Effector memory CD4-positive, alpha-beta T cell (primary cell): ENCODE measurements around the gene KDR.

ENCODE experiments used
- DNase-seq, 3 donors: peaks; one replicate each; pipeline ENCODE4 v3.0.0-alpha.2; 2020
- H3K27ac ChIP-seq: 2 replicates; pipeline ENCODE4 v1.7.0; 2013; ENCODE audit warnings: mild to moderate bottlenecking, low read length, moderate library complexity; ENCODE audit not compliant: insufficient read depth, poor library complexity, severe bottlenecking
- H3K27me3 ChIP-seq: replicated peaks from 2 replicates; pipeline ENCODE4 v1.7.0; 2013; ENCODE audit warnings: mild to moderate bottlenecking, low read length; ENCODE audit not compliant: insufficient read depth, control insufficient read depth, poor library complexity, severe bottlenecking
- H3K36me3 ChIP-seq: 2 replicates; pipeline ENCODE4 v1.7.0; 2013; ENCODE audit warnings: mild to moderate bottlenecking, low read length, moderate library complexity; ENCODE audit not compliant: control insufficient read depth, insufficient read depth
- H3K4me1 ChIP-seq: 2 replicates; pipeline ENCODE4 v1.7.0; 2013; ENCODE audit warnings: low read length, mild to moderate bottlenecking; ENCODE audit not compliant: control insufficient read depth, insufficient read depth, poor library complexity, severe bottlenecking
- H3K4me3 ChIP-seq: 2 replicates; pipeline ENCODE4 v1.7.0; 2013; ENCODE audit warnings: low read length, low read depth, mild to moderate bottlenecking; ENCODE audit not compliant: insufficient read depth, poor library complexity, severe bottlenecking
- H3K9me3 ChIP-seq: 2 replicates; pipeline ENCODE4 v1.7.0; 2013; ENCODE audit warnings: mild to moderate bottlenecking, low read length, moderate library complexity; ENCODE audit not compliant: control insufficient read depth

Gene KDR

GRCh38 chr4:55083735-55084134 lies 41.7 kb downstream of the KDR start:
- Histone ChIP-seq H3K4me3 (no peak overlapping the region), H3K27ac (no peak overlapping the region), H3K27me3 (no peaks in the 10 kb centered on the region), H3K36me3 (no peaks in the 10 kb centered on the region), H3K4me1 (no peaks in the 10 kb centered on the region), H3K9me3 (no peaks in the 10 kb centered on the region)
- no peak for DNase-seq

- no peaks in the 10 kb centered on the region for H3K4me1 ChIP-seq
- H3K36me3 ChIP-seq, result no peaks in the 10 kb centered on the region
These were observed 42.6 kb downstream of the KDR start for GRCh38 chr4:55082756-55083155.

GRCh38 chr4:55080174-55080865 lies 45.1 kb downstream of the KDR start:
- DNase-seq, result no peak
- Histone ChIP-seq H3K4me3 (no peak overlapping the region), H3K36me3 (no peaks in the 10 kb centered on the region), H3K9me3 (no peaks in the 10 kb centered on the region), H3K27me3 (no peaks in the 10 kb centered on the region), H3K4me1 (no peaks in the 10 kb centered on the region), H3K27ac (no peak overlapping the region)

More at GRCh38 chr4:55082756-55083155, 42.6 kb downstream of the KDR start:
- Histone ChIP-seq H3K9me3 (no peaks in the 10 kb centered on the region), H3K4me3 (no peak overlapping the region), H3K27ac (no peak overlapping the region), H3K27me3 (no peaks in the 10 kb centered on the region)
- DNase-seq, result no peak

- H3K9me3 ChIP-seq, result no peaks in the 10 kb centered on the region
- H3K4me1 ChIP-seq, result no peaks in the 10 kb centered on the region
- DNase-seq, result no peak
- no peak overlapping the region for H3K27ac ChIP-seq
- H3K36me3 ChIP-seq, result no peaks in the 10 kb centered on the region
- no peaks in the 10 kb centered on the region for H3K27me3 ChIP-seq
- no peak overlapping the region for H3K4me3 ChIP-seq
These were observed 45.8 kb downstream of the KDR start for GRCh38 chr4:55079451-55080173.

- Histone ChIP-seq H3K27me3 (no peaks in the 10 kb centered on the region), H3K36me3 (no peaks in the 10 kb centered on the region), H3K27ac (no peak overlapping the region), H3K4me3 (no peak overlapping the region), H3K9me3 (no peaks in the 10 kb centered on the region), H3K4me1 (no peaks in the 10 kb centered on the region)
- DNase-seq, result no peak
These were observed 46.4 kb downstream of the KDR start for GRCh38 chr4:55078987-55079386.

GRCh38 chr4:55077577-55077976 lies 47.8 kb downstream of the KDR start:
- no peaks in the 10 kb centered on the region for H3K4me1 ChIP-seq
- no peak overlapping the region for H3K4me3 ChIP-seq
- H3K9me3 ChIP-seq, result no peaks in the 10 kb centered on the region
- no peak overlapping the region for H3K27ac ChIP-seq
- no peak for DNase-seq
- no peaks in the 10 kb centered on the region for H3K27me3 ChIP-seq
- H3K36me3 ChIP-seq, result no peaks in the 10 kb centered on the region

GRCh38 chr4:55075823-55076716 lies 49.3 kb downstream of the KDR start:
- no peaks in the 10 kb centered on the region for H3K27me3 ChIP-seq
- no peaks in the 10 kb centered on the region for H3K9me3 ChIP-seq
- H3K36me3 ChIP-seq, result no peaks in the 10 kb centered on the region
- no peaks in the 10 kb centered on the region for H3K4me1 ChIP-seq
- no peak overlapping the region for H3K4me3 ChIP-seq
- no peak overlapping the region for H3K27ac ChIP-seq
- DNase-seq, result no peak

GRCh38 chr4:55075376-55075775 lies 50.0 kb downstream of the KDR start:
- DNase-seq, result no peak
- Histone ChIP-seq H3K36me3 (no peaks in the 10 kb centered on the region), H3K4me3 (no peak overlapping the region), H3K4me1 (no peaks in the 10 kb centered on the region), H3K9me3 (no peaks in the 10 kb centered on the region), H3K27me3 (no peaks in the 10 kb centered on the region), H3K27ac (no peak overlapping the region)

- Histone ChIP-seq H3K36me3 (no peaks in the 10 kb centered on the region), H3K9me3 (no peaks in the 10 kb centered on the region), H3K27me3 (no peaks in the 10 kb centered on the region), H3K4me1 (no peaks in the 10 kb centered on the region), H3K4me3 (no peak overlapping the region), H3K27ac (no peak overlapping the region)
- DNase-seq, result no peak
These were observed 51.0 kb downstream of the KDR start for GRCh38 chr4:55074386-55074785.

- H3K27ac ChIP-seq, result no peak overlapping the region
- no peaks in the 10 kb centered on the region for H3K9me3 ChIP-seq
- H3K27me3 ChIP-seq, result no peaks in the 10 kb centered on the region
- H3K4me1 ChIP-seq, result no peaks in the 10 kb centered on the region
- no peaks in the 10 kb centered on the region for H3K36me3 ChIP-seq
- no peak overlapping the region for H3K4me3 ChIP-seq
- DNase-seq, result no peak
These were observed 53.4 kb downstream of the KDR start for GRCh38 chr4:55071951-55072350.
